Testis (tissue), 2 donors: ENCODE measurements around the gene RNF40.

Source experiments
- CTCF ChIP-seq, 3 experiments: fragments of 450-650 bp in 2 of 3; fragments of 200-600 bp in 1 of 3; sonication (generic) in 1 of 3; IDR thresholded peaks; one replicate each; pipeline ENCODE4 v1.5.1; 2016 to 2019; ENCODE audit warnings: antibody characterized with exemption in 3 of 3, mild to moderate bottlenecking in 2 of 3, moderate library complexity in 1 of 3
- POLR2A ChIP-seq: fragments of 450-650 bp; IDR thresholded peaks from one replicate; pipeline ENCODE4 v1.6.1; 2017; ENCODE audit warnings: antibody characterized with exemption, mild to moderate bottlenecking, moderate library complexity

- no peak for TF ChIP-seq CTCF (IDR thresholded peaks at IDR 0.05)
- no peak for TF ChIP-seq POLR2A
Measured at GRCh38 chr16:30764086-30764485, 2.0 kb downstream of the RNF40 start.
